Activated naive CD4-positive, alpha-beta T cell treated with anti-CD3 and anti-CD28 coated beads for 36 hours (primary cell): ENCODE measurements around the gene DGKE. TPM values are rescaled to one million over a fixed set of nuclear protein-coding genes. Genes with fewer than 3 reads are reported as not detected.

Experiments
- CTCF ChIA-PET: fragments of 350-600 bp; sonication (Branson Sonifier 250); formaldehyde crosslinking; loops from one replicate; lab custom pipeline; 2021; ENCODE audit warnings: antibody characterized with exemption; lab: Charles Lee
- DNase-seq: peaks from one replicate; pipeline ENCODE4 v3.0.0-alpha.2; 2020
- H3K27ac Mint-ChIP-seq: one replicate; pipeline ENCODE4 v1.8.0; 2021; ENCODE audit warnings: mild to moderate bottlenecking, mixed read lengths
- H3K27me3 Mint-ChIP-seq: one replicate; pipeline ENCODE4 v1.8.0; 2021; ENCODE audit warnings: low read depth, mixed read lengths
- H3K36me3 Mint-ChIP-seq: one replicate; pipeline ENCODE4 v1.8.0; 2021; ENCODE audit warnings: low read depth, mixed read lengths
- H3K4me1 Mint-ChIP-seq: one replicate; pipeline ENCODE4 v1.8.0; 2021; ENCODE audit warnings: low read depth, mixed read lengths
- H3K4me3 Mint-ChIP-seq: one replicate; pipeline ENCODE4 v1.8.0; 2021; ENCODE audit warnings: mild to moderate bottlenecking, moderate library complexity, mixed read lengths
- H3K9me3 Mint-ChIP-seq: one replicate; pipeline ENCODE4 v1.8.0; 2021; ENCODE audit warnings: mixed read lengths
- intact Hi-C: fragments of 100-400 bp; cut with micrococcal nuclease; formaldehyde crosslinking; loops from one replicate; pipeline ENCODE4 v1.15.1; 2023
- total RNA-seq, 2 experiments: library from RNA; stranded (reverse); gene quantifications; one replicate each; pipeline ENCODE4 v1.2.3, GENCODE V29; 2021

DGKE gene
- total RNA-seq, 2 experiments from 2014 or later: 18.1 to 18.4 TPM

GRCh38 chr17:56894859-56895455 is 61.0 kb downstream of the DGKE start:
- no peak for DNase-seq
- CTCF ChIA-PET: interaction anchor here (1.2 to 2.2 kb wide), 2 partner anchors 9 to 44 kb away, joined by 4 to 6 read pairs; no protein-coding TSS in a partner anchor
- intact Hi-C loops: no loop called here
- Mint-ChIP-seq H3K27ac (no peak overlapping the region), H3K36me3 (peaks cover 68% of the 10 kb centered on the region), H3K4me3 (no peak overlapping the region), H3K27me3 (no peaks in the 10 kb centered on the region), H3K4me1 (peaks cover 7% of the 10 kb centered on the region), H3K9me3 (no peaks in the 10 kb centered on the region)

GRCh38 chr17:56896217-56896967 is 62.4 kb downstream of the DGKE start:
- intact Hi-C loops: no loop called here
- peaks cover 62% of the 10 kb centered on the region for H3K36me3 Mint-ChIP-seq
- CTCF ChIA-PET: interaction anchor here (0.9 to 1.2 kb wide), 2 partner anchors 15 to 76 kb away, joined by 5 to 6 read pairs; no protein-coding TSS in a partner anchor
- H3K4me1 Mint-ChIP-seq: peaks cover 7% of the 10 kb centered on the region
- no peaks in the 10 kb centered on the region for H3K9me3 Mint-ChIP-seq
- no peak for DNase-seq
- no peaks in the 10 kb centered on the region for H3K27me3 Mint-ChIP-seq
- H3K4me3 Mint-ChIP-seq: no peak overlapping the region
- H3K27ac Mint-ChIP-seq: no peak overlapping the region

- Mint-ChIP-seq H3K4me1 (peaks cover 7% of the 10 kb centered on the region), H3K9me3 (no peaks in the 10 kb centered on the region), H3K36me3 (peaks cover 64% of the 10 kb centered on the region), H3K4me3 (no peak overlapping the region), H3K27ac (peak overlapping the region; percentile 22), H3K27me3 (no peaks in the 10 kb centered on the region)
- CTCF ChIA-PET: interaction anchor here (0.9 to 1.2 kb wide), 2 partner anchors 15 to 77 kb away, joined by 5 to 6 read pairs; no protein-coding TSS in a partner anchor
- no peak for DNase-seq
- intact Hi-C loops: no loop called here
Measured at GRCh38 chr17:56896968-56897359, 63.0 kb downstream of the DGKE start.

GRCh38 chr17:56897646-56898424 is 63.9 kb downstream of the DGKE start:
- no peak for DNase-seq
- Mint-ChIP-seq H3K36me3 (peaks cover 64% of the 10 kb centered on the region), H3K9me3 (no peaks in the 10 kb centered on the region), H3K4me1 (peaks cover 7% of the 10 kb centered on the region), H3K27ac (no peak overlapping the region), H3K4me3 (no peak overlapping the region), H3K27me3 (no peaks in the 10 kb centered on the region)
- CTCF ChIA-PET: interaction anchor here (1.2 kb wide), 1 partner anchor 14 kb away, joined by 5 read pairs; no protein-coding TSS in a partner anchor
- intact Hi-C loops: no loop called here

GRCh38 chr17:56898874-56899273 is 64.9 kb downstream of the DGKE start:
- Mint-ChIP-seq H3K27ac (no peak overlapping the region), H3K36me3 (peaks cover 62% of the 10 kb centered on the region), H3K27me3 (no peaks in the 10 kb centered on the region), H3K4me1 (peaks cover 7% of the 10 kb centered on the region), H3K9me3 (no peaks in the 10 kb centered on the region), H3K4me3 (no peak overlapping the region)
- CTCF ChIA-PET: interaction anchor here (1.0 kb wide), 1 partner anchor 41 kb away, joined by 4 read pairs; no protein-coding TSS in a partner anchor
- no peak for DNase-seq
- intact Hi-C loops: no loop called here

GRCh38 chr17:56899403-56899802 is 65.5 kb downstream of the DGKE start:
- CTCF ChIA-PET: interaction anchor here (1.0 kb wide), 1 partner anchor 40 kb away, joined by 4 read pairs; no protein-coding TSS in a partner anchor
- intact Hi-C loops: no loop called here
- peaks cover 9% of the 10 kb centered on the region for H3K4me1 Mint-ChIP-seq

GRCh38 chr17:56902348-56902747 is 68.4 kb downstream of the DGKE start:
- H3K9me3 Mint-ChIP-seq: no peaks in the 10 kb centered on the region
- no peak for DNase-seq
- H3K27me3 Mint-ChIP-seq: no peaks in the 10 kb centered on the region
- no peak overlapping the region for H3K27ac Mint-ChIP-seq
- peaks cover 67% of the 10 kb centered on the region for H3K36me3 Mint-ChIP-seq
- intact Hi-C loops: no loop called here
- CTCF ChIA-PET: no interaction called here
- peaks cover 10% of the 10 kb centered on the region for H3K4me1 Mint-ChIP-seq
- H3K4me3 Mint-ChIP-seq: no peak overlapping the region

More at GRCh38 chr17:56899403-56899802, 65.5 kb downstream of the DGKE start:
- Mint-ChIP-seq H3K36me3 (peaks cover 65% of the 10 kb centered on the region), H3K4me3 (no peak overlapping the region), H3K27ac (no peak overlapping the region), H3K27me3 (no peaks in the 10 kb centered on the region), H3K9me3 (no peaks in the 10 kb centered on the region)
- DNase-seq: no peak

GRCh38 chr17:56903560-56903959 is 69.6 kb downstream of the DGKE start:
- no peak overlapping the region for H3K4me3 Mint-ChIP-seq
- CTCF ChIA-PET: no interaction called here
- intact Hi-C loops: no loop called here
- no peak for DNase-seq
- H3K36me3 Mint-ChIP-seq: peaks cover 65% of the 10 kb centered on the region
- H3K9me3 Mint-ChIP-seq: no peaks in the 10 kb centered on the region
- H3K27me3 Mint-ChIP-seq: no peaks in the 10 kb centered on the region
- H3K27ac Mint-ChIP-seq: no peak overlapping the region
- peaks cover 13% of the 10 kb centered on the region for H3K4me1 Mint-ChIP-seq

- intact Hi-C loops: no loop called here
Measured at GRCh38 chr17:56908001-56908542, 74.1 kb downstream of the DGKE start.

GRCh38 chr17:56909742-56910508 is 76.0 kb downstream of the DGKE start:
- no peaks in the 10 kb centered on the region for H3K9me3 Mint-ChIP-seq
- H3K4me1 Mint-ChIP-seq: peaks cover 38% of the 10 kb centered on the region
- peak overlapping the region; percentile 83 for H3K4me3 Mint-ChIP-seq
- H3K36me3 Mint-ChIP-seq: peaks cover 63% of the 10 kb centered on the region
- intact Hi-C loops: loop anchor here (5.0 kb wide), 1 partner anchor 67 kb away; the partner anchor contains the start of gene SCPEP1
- CTCF ChIA-PET: interaction anchor here (0.6 to 1.3 kb wide), 4 partner anchors 22 to 90 kb away, joined by 3 to 5 read pairs (median 4); no protein-coding TSS in a partner anchor
- no peaks in the 10 kb centered on the region for H3K27me3 Mint-ChIP-seq
- no peak for DNase-seq
- H3K27ac Mint-ChIP-seq: no peak overlapping the region

More at GRCh38 chr17:56908001-56908542, 74.1 kb downstream of the DGKE start:
- Mint-ChIP-seq H3K36me3 (peaks cover 70% of the 10 kb centered on the region), H3K27me3 (no peaks in the 10 kb centered on the region), H3K9me3 (no peaks in the 10 kb centered on the region), H3K27ac (no peak overlapping the region), H3K4me3 (no peak overlapping the region), H3K4me1 (peaks cover 40% of the 10 kb centered on the region)
- peak; percentile 30 for DNase-seq
- CTCF ChIA-PET: interaction anchor here (1.5 kb wide), 1 partner anchor 73 kb away, joined by 3 read pairs; no protein-coding TSS in a partner anchor
